GM12878 (cell line): ENCODE data around the gene NFKBIZ. TPM values are rescaled to one million over a fixed set of nuclear protein-coding genes. Genes with fewer than 3 reads are reported as not detected.

Source experiments
- ATAC-seq: fragments of 200-7000 bp; cut with Tn5 transposase; 3 replicates; pipeline ENCODE4 v1.9.1; 2020; ENCODE audit warnings: mild to moderate bottlenecking, moderate library complexity
- BruUV-seq: library from RNA; stranded (reverse); fragments of 400-500 nt; replicated peaks from 2 replicates; lab custom pipeline; 2021; lab: Mats Ljungman, UMichigan
- CTCF ChIA-PET: fragments of 300-600 bp; sonication (Branson Sonifier 250); formaldehyde crosslinking; extraction: SDS; loops from one replicate; lab custom pipeline; 2021; ENCODE audit warnings: inconsistent platforms; lab: Yijun Ruan, JAX
- POLR2A ChIA-PET: fragments of 350-600 bp; formaldehyde crosslinking; extraction: SDS; loops from one replicate; lab custom pipeline; 2021; ENCODE audit warnings: inconsistent platforms; lab: Charles Lee
- RAD21 ChIA-PET: fragments of 300-600 bp; sonication (Branson Sonifier 250); formaldehyde crosslinking; loops from one replicate; lab custom pipeline; 2023; ENCODE audit warnings: antibody characterized with exemption; ENCODE audit not compliant: unreplicated experiment; lab: Charles Lee
- SMC1A ChIA-PET: fragments of 300-600 bp; sonication (Branson Sonifier 250); formaldehyde crosslinking; loops from one replicate; lab custom pipeline; 2023; ENCODE audit not compliant: unreplicated experiment, uncharacterized antibody; lab: Charles Lee
- DNase-seq: peaks from one replicate; pipeline ENCODE4 v3.0.0-alpha.2; 2011; ENCODE audit warnings: low read depth, low spot score
- FAIRE-seq: peaks from 3 replicates; lab custom pipeline; 2011; peaks lifted over from hg19 to GRCh38; lab: Jason Lieb, UNC
- H2AFZ ChIP-seq: 2 replicates; pipeline ENCODE4 v1.6.0; 2011; ENCODE audit warnings: low read depth, low read length, control low read depth; ENCODE audit not compliant: control insufficient read depth
- H3K27ac ChIP-seq: 2 replicates; pipeline ENCODE4 v1.5.1; 2011; ENCODE audit warnings: control low read depth; ENCODE audit not compliant: control insufficient read depth, insufficient read depth
- H3K27me3 ChIP-seq, 2 experiments: replicated peaks in 1 of 2; 2 replicates each; pipeline versions ENCODE4 v1.6.0 to v1.6.1; 2011; ENCODE audit warnings: low read length in 1 of 2; ENCODE audit not compliant: control insufficient read depth in 2 of 2, insufficient read depth in 2 of 2
- H3K36me3 ChIP-seq, 2 experiments: 2 replicates each; pipeline ENCODE4 v1.5.1; 2011; ENCODE audit warnings: low read length in 1 of 2; ENCODE audit not compliant: control insufficient read depth in 2 of 2, insufficient read depth in 2 of 2
- H3K4me1 ChIP-seq: 2 replicates; pipeline ENCODE4 v1.6.1; 2011; ENCODE audit warnings: mild to moderate bottlenecking, low read length, moderate library complexity, mixed read lengths; ENCODE audit not compliant: control insufficient read depth, insufficient read depth
- H3K4me2 ChIP-seq: 2 replicates; pipeline ENCODE4 v1.6.0; 2011; ENCODE audit warnings: control low read depth; ENCODE audit not compliant: control insufficient read depth, insufficient read depth
- H3K4me3 ChIP-seq: fragments of 200-600 bp; sonication (generic); 2 replicates; pipeline ENCODE4 v1.5.1; 2016
- H3K79me2 ChIP-seq: 2 replicates; pipeline ENCODE4 v1.6.0; 2011; ENCODE audit warnings: low read length; ENCODE audit not compliant: control insufficient read depth, insufficient read depth
- H3K9ac ChIP-seq: 2 replicates; pipeline ENCODE4 v1.8.0; 2011; ENCODE audit warnings: low read length, control low read depth, mixed read lengths; ENCODE audit not compliant: control insufficient read depth, insufficient read depth
- H3K9me3 ChIP-seq: replicated peaks from 3 replicates; pipeline ENCODE4 v1.5.1; 2011; ENCODE audit warnings: mild to moderate bottlenecking, low read length; ENCODE audit not compliant: control insufficient read depth, insufficient read depth
- H4K20me1 ChIP-seq: 2 replicates; pipeline ENCODE4 v1.6.0; 2011; ENCODE audit not compliant: control insufficient read depth, insufficient read depth
- CBX5 ChIP-seq: sonication (generic); IDR thresholded peaks from 2 replicates; pipeline ENCODE4 v1.6.1; 2016; ENCODE audit warnings: low read depth, moderate library complexity, mild to moderate bottlenecking, inconsistent platforms
- CREB1 ChIP-seq: IDR thresholded peaks from 2 replicates; pipeline ENCODE4 v1.6.1; 2012; ENCODE audit warnings: low read depth, mild to moderate bottlenecking, inconsistent platforms
- EP300 ChIP-seq, 2 experiments: fragments of 150-350 bp in 1 of 2; IDR thresholded peaks; 2 replicates each; pipeline ENCODE4 v1.6.1; 2011 to 2012; ENCODE audit warnings: low read depth in 2 of 2, low read length in 2 of 2, borderline replicate concordance in 1 of 2, improper control_type of control experiment in 1 of 2, inconsistent platforms in 1 of 2; ENCODE audit not compliant: control insufficient read depth in 1 of 2
- JUND ChIP-seq: IDR thresholded peaks from 2 replicates; pipeline ENCODE4 v1.6.1; 2012; ENCODE audit warnings: low read depth, mild to moderate bottlenecking, low read length, improper control_type of control experiment, moderate library complexity
- MYB ChIP-seq: fragments of 150-350 bp; IDR thresholded peaks from 2 replicates; pipeline ENCODE4 v1.6.1; 2014; ENCODE audit warnings: mild to moderate bottlenecking, low read depth, low read length, borderline replicate concordance
- TCF3 ChIP-seq: IDR thresholded peaks from 2 replicates; pipeline ENCODE4 v1.6.1; 2012; ENCODE audit warnings: low read depth, mild to moderate bottlenecking, low read length, borderline replicate concordance; ENCODE audit not compliant: insufficient read depth
- TCF7 ChIP-seq: IDR thresholded peaks from 2 replicates; pipeline ENCODE4 v1.6.1; 2014; ENCODE audit warnings: antibody characterized with exemption, borderline replicate concordance
- YY1 ChIP-seq: IDR thresholded peaks from 2 replicates; pipeline ENCODE4 v1.6.1; 2011; ENCODE audit warnings: low read depth, mild to moderate bottlenecking, low read length
- ZZZ3 ChIP-seq: IDR thresholded peaks from 2 replicates; pipeline ENCODE4 v1.6.1; 2011; ENCODE audit warnings: low read depth; ENCODE audit not compliant: control insufficient read depth, insufficient read length
- WGBS: methylation state at CpG from one replicate; pipeline ENCODE4 v1.1.6; 2016; ENCODE audit warnings: low lambda C conversion rate; ENCODE audit not compliant: insufficient replicate concordance, insufficient coverage; ENCODE audit errors: missing lambda C conversion rate; 5-methylcytosine and 5-hydroxymethylcytosine counted together
- in situ Hi-C: fragments of 300-500 bp; cut with MboI; formaldehyde crosslinking; loops from 9 replicates; pipeline ENCODE4 v1.14.3; 2018; ENCODE audit warnings: mixed read lengths
- intact Hi-C: fragments of 100-400 bp; cut with micrococcal nuclease; formaldehyde crosslinking; loops from one replicate; pipeline ENCODE4 v1.14.2; 2022; ENCODE audit not compliant: unreplicated experiment
- polyA plus RNA-seq, 11 experiments: library from polyadenylated mRNA; depleted of rRNA in 4 of 11; unstranded in 6 of 11; stranded (reverse) in 5 of 11; fragments of >200 nt; fragmentation: Nextera tagmentation in 4 of 11; fragmentation: Illumina TruSeq in 1 of 11; extraction: Ambion mirVana in 4 of 11; extraction: Trizol in 1 of 11; gene quantifications; 1 replicate in 1 of 11; 2 replicates in 10 of 11; pipeline versions ENCODE4 v1.2.1 to v1.2.3, GENCODE V29; 2011 to 2016; ENCODE audit warnings: inconsistent platforms in 2 of 11, missing spikeins in 2 of 11, low read depth in 1 of 11
- total RNA-seq, 4 experiments: library from RNA; depleted of rRNA in 3 of 4; stranded (reverse); fragments of >200 nt in 3 of 4; fragmentation: Illumina TruSeq in 1 of 4; extraction: Trizol in 1 of 4; gene quantifications; 2 replicates each; pipeline versions ENCODE4 v1.2.1 to v1.2.3, GENCODE V29; 2013 to 2021

NFKBIZ gene
- total and polyA plus RNA-seq, 10 of the 15 experiments (the other 5 are each of a cell fraction or from before 2014, with no cell fraction given) = 6.3 to 53.8 (median 17.3) TPM

GRCh38 chr3:101842245-101842934 lies 6.9 kb upstream of the NFKBIZ start:
- ChIA-PET RAD21 (interaction anchor here (0.6 to 2.0 kb wide), 14 partner anchors 7 to 383 kb away, joined by 3 to 11 read pairs (median 3); partner anchors contain the start of gene NFKBIZ), CTCF (interaction anchor here (0.6 to 4.1 kb wide), 9 partner anchors 12 to 382 kb away, joined by 3 to 23 read pairs (median 4); no protein-coding TSS in a partner anchor), SMC1A (interaction anchor here (1.0 to 3.5 kb wide), 7 partner anchors 12 to 32 kb away, joined by 3 to 34 read pairs (median 7); no protein-coding TSS in a partner anchor), POLR2A (interaction anchor here (0.6 to 3.2 kb wide), 10 partner anchors 9 to 211 kb away, joined by 3 to 9 read pairs (median 6); no protein-coding TSS in a partner anchor)
- Histone ChIP-seq H3K9ac (no peak overlapping the region), H3K9me3 (peaks cover 5% of the 10 kb centered on the region; the same call in 2 of the 3 replicates), H3K27ac (peak overlapping the region; percentile 22), H3K36me3 (peaks cover 0 to 4% of the 10 kb centered on the region in 2 experiments; a peak in 1 of 4 replicates), H3K4me3 (no peak overlapping the region), H3K27me3 (no peaks in the 10 kb centered on the region), H3K79me2 (peaks cover 86% of the 10 kb centered on the region), H2AFZ (no peak overlapping the region), H4K20me1 (0 out of 2 replicates have a peak, but pooled peaks cover 3% of the 10 kb centered on the region), H3K4me1 (peaks cover 27% of the 10 kb centered on the region), H3K4me2 (peak overlapping the region; percentile 61)
- no peak for DNase-seq
- BruUV-seq = no TSS peak
- no peak for FAIRE-seq
- peak; percentile 15 for ATAC-seq
- 95% methylated on average over 2 of the region's 2 CpGs for WGBS
- intact Hi-C loops = no loop called here
- in situ Hi-C loops = no loop called here
- no peak for TF ChIP-seq EP300 (IDR thresholded peaks at IDR 0.05; ENCODE audit: borderline replicate concordance in 1 of 2, control insufficient read depth in 1 of 2, low read depth in 2 of 2, low read length in 2 of 2)
- 0 out of 2 replicates have a peak, but pooled peaks have one; percentile 26 for TF ChIP-seq CBX5
- TF ChIP-seq ZZZ3 = no peak
- no peak for TF ChIP-seq TCF3
- no peak for TF ChIP-seq CREB1
- no peak for TF ChIP-seq MYB
- TF ChIP-seq TCF7 = no peak
- TF ChIP-seq JUND = no peak
- 0 out of 2 replicates have a peak, but pooled peaks have one; percentile 16 for TF ChIP-seq YY1
